ENCODE measurements around the gene FGFR2. TPM values are rescaled to one million over a fixed set of nuclear protein-coding genes. Genes with fewer than 3 reads are reported as not detected.

FGFR2 gene
- total RNA-seq, 1 donor from 2014 or later = 11.8 TPM

GRCh38 chr10:121577568-121577967 lies 20.7 kb downstream of the FGFR2 start:
- Mint-ChIP-seq H3K4me1 (ENCODE audit: low read depth, unreplicated experiment) (peaks cover 36% of the 10 kb centered on the region), H3K27me3 (ENCODE audit: low read depth, unreplicated experiment) (no peaks in the 10 kb centered on the region), H3K36me3 (ENCODE audit: low read depth, unreplicated experiment) (no peaks in the 10 kb centered on the region), H3K27ac (ENCODE audit: unreplicated experiment) (peak overlapping the region; percentile 35), H3K9me3 (ENCODE audit: unreplicated experiment) (no peaks in the 10 kb centered on the region), H3K4me3 (ENCODE audit: unreplicated experiment) (no peak overlapping the region)
- H3K9me3 ChIP-seq (ENCODE audit: insufficient read depth, low read depth, low read length) = no peaks in the 10 kb centered on the region
- no peak overlapping the region for H3K4me2 ChIP-seq (ENCODE audit: low read length)
- H3K79me2 ChIP-seq (ENCODE audit: insufficient read depth, low read length) = no peaks in the 10 kb centered on the region
- H3K4me1 ChIP-seq (ENCODE audit: insufficient read depth, low read length) = no peaks in the 10 kb centered on the region
- no peak overlapping the region for H2AFZ ChIP-seq (ENCODE audit: low read depth, low read length)
- DNase-seq (ENCODE audit: low read depth) (no peak), FAIRE-seq (no peak)
- TF ChIP-seq EZH2 (IDR thresholded peaks at IDR 0.05; ENCODE audit: insufficient read depth, low read length) = no peak
- H3K36me3 ChIP-seq (ENCODE audit: insufficient read depth, low read length) = no peaks in the 10 kb centered on the region
- H4K20me1 ChIP-seq (ENCODE audit: insufficient read depth, low read length) = no peaks in the 10 kb centered on the region
- no peak overlapping the region for H3K27ac ChIP-seq (ENCODE audit: low read depth, low read length)
- H3K27me3 ChIP-seq (ENCODE audit: insufficient read depth, low read length) = no peaks in the 10 kb centered on the region
- no peak overlapping the region for H3K4me3 ChIP-seq (ENCODE audit: insufficient read depth, low read depth, low read length)
- no peak overlapping the region for H3K9ac ChIP-seq (ENCODE audit: low read length)

- Histone ChIP-seq H3K9ac (ENCODE audit: low read length) (no peak overlapping the region), H3K36me3 (ENCODE audit: insufficient read depth, low read length) (no peaks in the 10 kb centered on the region), H3K27me3 (ENCODE audit: insufficient read depth, low read length) (no peaks in the 10 kb centered on the region), H3K9me3 (ENCODE audit: insufficient read depth, low read depth, low read length) (no peaks in the 10 kb centered on the region), H3K4me1 (ENCODE audit: insufficient read depth, low read length) (no peaks in the 10 kb centered on the region), H3K4me2 (ENCODE audit: low read length) (no peak overlapping the region), H4K20me1 (ENCODE audit: insufficient read depth, low read length) (no peaks in the 10 kb centered on the region), H2AFZ (ENCODE audit: low read depth, low read length) (no peak overlapping the region), H3K79me2 (ENCODE audit: insufficient read depth, low read length) (no peaks in the 10 kb centered on the region), H3K27ac (ENCODE audit: low read depth, low read length) (no peak overlapping the region), H3K4me3 (ENCODE audit: insufficient read depth, low read depth, low read length) (no peak overlapping the region)
- Mint-ChIP-seq H3K9me3 (ENCODE audit: unreplicated experiment) (no peaks in the 10 kb centered on the region), H3K4me1 (ENCODE audit: low read depth, unreplicated experiment) (peaks cover 36% of the 10 kb centered on the region), H3K36me3 (ENCODE audit: low read depth, unreplicated experiment) (no peaks in the 10 kb centered on the region), H3K4me3 (ENCODE audit: unreplicated experiment) (no peak overlapping the region), H3K27ac (ENCODE audit: unreplicated experiment) (no peak overlapping the region), H3K27me3 (ENCODE audit: low read depth, unreplicated experiment) (no peaks in the 10 kb centered on the region)
- TF ChIP-seq CTCF (IDR thresholded peaks at IDR 0.05; ENCODE audit: insufficient read depth, low read depth, low read length) (no peak), EZH2 (IDR thresholded peaks at IDR 0.05; ENCODE audit: insufficient read depth, low read length) (no peak)
- DNase-seq (ENCODE audit: low read depth) (no peak), FAIRE-seq (no peak)
These were observed 22.1 kb downstream of the FGFR2 start for GRCh38 chr10:121576139-121576538.

- Mint-ChIP-seq H3K36me3 (ENCODE audit: low read depth, unreplicated experiment) (no peaks in the 10 kb centered on the region), H3K4me1 (ENCODE audit: low read depth, unreplicated experiment) (peaks cover 39% of the 10 kb centered on the region), H3K9me3 (ENCODE audit: unreplicated experiment) (no peaks in the 10 kb centered on the region), H3K4me3 (ENCODE audit: unreplicated experiment) (no peak overlapping the region), H3K27ac (ENCODE audit: unreplicated experiment) (peak overlapping the region; percentile 18), H3K27me3 (ENCODE audit: low read depth, unreplicated experiment) (no peaks in the 10 kb centered on the region)
- FAIRE-seq (no peak), DNase-seq (ENCODE audit: low read depth) (no peak)
- Histone ChIP-seq H3K4me3 (ENCODE audit: insufficient read depth, low read depth, low read length) (no peak overlapping the region), H3K4me2 (ENCODE audit: low read length) (no peak overlapping the region), H3K9me3 (ENCODE audit: insufficient read depth, low read depth, low read length) (no peaks in the 10 kb centered on the region), H3K27ac (ENCODE audit: low read depth, low read length) (no peak overlapping the region), H3K27me3 (ENCODE audit: insufficient read depth, low read length) (no peaks in the 10 kb centered on the region), H3K36me3 (ENCODE audit: insufficient read depth, low read length) (no peaks in the 10 kb centered on the region), H2AFZ (ENCODE audit: low read depth, low read length) (no peak overlapping the region), H3K9ac (ENCODE audit: low read length) (no peak overlapping the region), H4K20me1 (ENCODE audit: insufficient read depth, low read length) (no peaks in the 10 kb centered on the region), H3K79me2 (ENCODE audit: insufficient read depth, low read length) (no peaks in the 10 kb centered on the region), H3K4me1 (ENCODE audit: insufficient read depth, low read length) (no peaks in the 10 kb centered on the region)
- TF ChIP-seq EZH2 (IDR thresholded peaks at IDR 0.05; ENCODE audit: insufficient read depth, low read length) = no peak
- no peak for TF ChIP-seq CTCF (IDR thresholded peaks at IDR 0.05; ENCODE audit: insufficient read depth, low read depth, low read length)
These were observed 23.6 kb downstream of the FGFR2 start for GRCh38 chr10:121574519-121575166.

Measured in astrocyte (in vitro differentiated cells and primary cell).